Measurements from ENCODE around the gene ASB17.

ASB17 gene

GRCh38 chr1:75952016-75952415 is 19.8 kb upstream of the ASB17 start:
- TF ChIP-seq TAF1 (IDR thresholded peaks at IDR 0.05; ENCODE audit: borderline replicate concordance, insufficient read depth, low read length) (no peak), FOXP2 (optimal IDR thresholded peaks at IDR 0.05; ENCODE audit: borderline replicate concordance, extremely low read depth, extremely low read length, insufficient read depth) (no peak), SIN3A (IDR thresholded peaks at IDR 0.05; ENCODE audit: borderline replicate concordance, insufficient read depth, low read length) (no peak)

- TF ChIP-seq REST (IDR thresholded peaks at IDR 0.05; ENCODE audit: insufficient read depth in 1 of 2, low read depth in 2 of 2, low read length in 2 of 2) (no peak), POLR2AphosphoS5 (IDR thresholded peaks at IDR 0.05; ENCODE audit: low read depth, low read length) (no peak), SIN3A (IDR thresholded peaks at IDR 0.05; ENCODE audit: borderline replicate concordance, insufficient read depth, low read length) (no peak), FOXP2 (optimal IDR thresholded peaks at IDR 0.05; ENCODE audit: borderline replicate concordance, extremely low read depth, extremely low read length, insufficient read depth) (no peak), TAF1 (IDR thresholded peaks at IDR 0.05; ENCODE audit: borderline replicate concordance, insufficient read depth, low read length) (no peak)
These were observed 18.0 kb upstream of the ASB17 start for GRCh38 chr1:75950176-75950575.

GRCh38 chr1:75937034-75937433 is 4.8 kb upstream of the ASB17 start:
- TF ChIP-seq REST (IDR thresholded peaks at IDR 0.05; ENCODE audit: insufficient read depth in 1 of 2, low read depth in 2 of 2, low read length in 2 of 2) (no peak), FOXP2 (optimal IDR thresholded peaks at IDR 0.05; ENCODE audit: borderline replicate concordance, extremely low read depth, extremely low read length, insufficient read depth) (no peak), POLR2AphosphoS5 (IDR thresholded peaks at IDR 0.05; ENCODE audit: low read depth, low read length) (no peak), TAF1 (IDR thresholded peaks at IDR 0.05; ENCODE audit: borderline replicate concordance, insufficient read depth, low read length) (no peak), SIN3A (IDR thresholded peaks at IDR 0.05; ENCODE audit: borderline replicate concordance, insufficient read depth, low read length) (no peak)

- TF ChIP-seq SIN3A (IDR thresholded peaks at IDR 0.05; ENCODE audit: borderline replicate concordance, insufficient read depth, low read length) (no peak), REST (IDR thresholded peaks at IDR 0.05; ENCODE audit: insufficient read depth in 1 of 2, low read depth in 2 of 2, low read length in 2 of 2) (no peak), POLR2AphosphoS5 (IDR thresholded peaks at IDR 0.05; ENCODE audit: low read depth, low read length) (no peak), TAF1 (IDR thresholded peaks at IDR 0.05; ENCODE audit: borderline replicate concordance, insufficient read depth, low read length) (no peak), FOXP2 (optimal IDR thresholded peaks at IDR 0.05; ENCODE audit: borderline replicate concordance, extremely low read depth, extremely low read length, insufficient read depth) (no peak)
These were observed 9.5 kb downstream of the ASB17 start for GRCh38 chr1:75922698-75923097.

- TF ChIP-seq TAF1 (IDR thresholded peaks at IDR 0.05; ENCODE audit: borderline replicate concordance, insufficient read depth, low read length) (no peak), SIN3A (IDR thresholded peaks at IDR 0.05; ENCODE audit: borderline replicate concordance, insufficient read depth, low read length) (no peak), FOXP2 (optimal IDR thresholded peaks at IDR 0.05; ENCODE audit: borderline replicate concordance, extremely low read depth, extremely low read length, insufficient read depth) (no peak), POLR2AphosphoS5 (IDR thresholded peaks at IDR 0.05; ENCODE audit: low read depth, low read length) (no peak), REST (IDR thresholded peaks at IDR 0.05; ENCODE audit: insufficient read depth in 1 of 2, low read depth in 2 of 2, low read length in 2 of 2) (no peak)
These were observed 15.4 kb downstream of the ASB17 start for GRCh38 chr1:75916834-75917233.

Data from PFSK-1 (cell line).